Keratinocyte (primary cell): ENCODE results near the gene JAG2.

Experiments
- EZH2 ChIP-seq: IDR thresholded peaks from one replicate; pipeline ENCODE4 v1.6.1; 2012; ENCODE audit warnings: inconsistent platforms, mild to moderate bottlenecking, low read length, moderate library complexity
- TF ChIP-seq, protein P1 (sequence below), 3 experiments: IDR thresholded peaks in 1 of 3; conservative IDR thresholded peaks in 1 of 3; optimal IDR thresholded peaks in 1 of 3; 2 replicates in 2 of 3; 3 replicates in 1 of 3; pipeline versions ENCODE3 to v1.5.1; 2011; ENCODE audit warnings: low read length in 3 of 3, mild to moderate bottlenecking in 3 of 3, moderate library complexity in 2 of 3, control low read depth in 1 of 3, inconsistent platforms in 1 of 3; ENCODE audit not compliant: insufficient read depth in 2 of 3; ENCODE audit errors: extremely low read depth in 1 of 3

DNA sequence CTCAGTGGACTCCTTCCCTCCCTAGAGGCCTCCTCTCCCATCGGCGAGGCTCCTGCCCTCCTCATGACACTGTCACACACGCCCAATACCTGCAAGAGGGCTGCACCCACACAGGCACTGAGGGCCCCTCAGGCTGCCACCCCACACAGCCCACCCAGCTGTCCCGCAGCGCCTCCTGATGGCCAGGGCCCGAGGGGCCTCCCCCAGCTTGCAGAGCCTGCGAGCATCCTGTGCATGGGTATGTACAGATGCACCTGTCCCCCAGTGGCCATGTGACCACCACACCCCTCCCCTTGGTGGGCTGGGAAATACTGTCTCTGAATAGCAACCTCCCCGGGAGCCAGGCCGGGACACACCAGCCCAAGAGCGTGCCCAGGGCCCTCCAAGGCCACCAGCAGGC is 31.5 kb upstream of the JAG2 start:
- TF ChIP-seq, protein P1, sequence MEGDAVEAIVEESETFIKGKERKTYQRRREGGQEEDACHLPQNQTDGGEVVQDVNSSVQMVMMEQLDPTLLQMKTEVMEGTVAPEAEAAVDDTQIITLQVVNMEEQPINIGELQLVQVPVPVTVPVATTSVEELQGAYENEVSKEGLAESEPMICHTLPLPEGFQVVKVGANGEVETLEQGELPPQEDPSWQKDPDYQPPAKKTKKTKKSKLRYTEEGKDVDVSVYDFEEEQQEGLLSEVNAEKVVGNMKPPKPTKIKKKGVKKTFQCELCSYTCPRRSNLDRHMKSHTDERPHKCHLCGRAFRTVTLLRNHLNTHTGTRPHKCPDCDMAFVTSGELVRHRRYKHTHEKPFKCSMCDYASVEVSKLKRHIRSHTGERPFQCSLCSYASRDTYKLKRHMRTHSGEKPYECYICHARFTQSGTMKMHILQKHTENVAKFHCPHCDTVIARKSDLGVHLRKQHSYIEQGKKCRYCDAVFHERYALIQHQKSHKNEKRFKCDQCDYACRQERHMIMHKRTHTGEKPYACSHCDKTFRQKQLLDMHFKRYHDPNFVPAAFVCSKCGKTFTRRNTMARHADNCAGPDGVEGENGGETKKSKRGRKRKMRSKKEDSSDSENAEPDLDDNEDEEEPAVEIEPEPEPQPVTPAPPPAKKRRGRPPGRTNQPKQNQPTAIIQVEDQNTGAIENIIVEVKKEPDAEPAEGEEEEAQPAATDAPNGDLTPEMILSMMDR (optimal IDR thresholded peaks at IDR 0.05 in 1 of 3, IDR thresholded peaks at IDR 0.05 in 1 of 3, conservative IDR thresholded peaks at IDR 0.05 in 1 of 3; ENCODE audit: extremely low read depth in 1 of 3, insufficient read depth in 2 of 3, low read length in 3 of 3), result peak in 1 of 3 experiments; percentile 24
- TF ChIP-seq EZH2, result no peak
